ENCODE measurements around the gene SH2D3C.

Gene SH2D3C

GRCh38 chr9:127692071-127692470 lies 86.4 kb downstream of the SH2D3C start:
- no peak for DNase-seq

- no peak for DNase-seq
These were observed 87.7 kb downstream of the SH2D3C start for GRCh38 chr9:127690735-127691134.

- no peak for DNase-seq
These were observed 89.0 kb downstream of the SH2D3C start for GRCh38 chr9:127689329-127690000.
